Measurements from ENCODE around the gene PLEKHA6.
A peak's percentile ranks its signal among the peaks of the same experiment; 100 is the strongest.
"Not testable (repeated sequence)": the region's sequence is repeated elsewhere in the genome, so short reads cannot be mapped to it uniquely, and the experiment has no call there.

PLEKHA6 gene

DNA sequence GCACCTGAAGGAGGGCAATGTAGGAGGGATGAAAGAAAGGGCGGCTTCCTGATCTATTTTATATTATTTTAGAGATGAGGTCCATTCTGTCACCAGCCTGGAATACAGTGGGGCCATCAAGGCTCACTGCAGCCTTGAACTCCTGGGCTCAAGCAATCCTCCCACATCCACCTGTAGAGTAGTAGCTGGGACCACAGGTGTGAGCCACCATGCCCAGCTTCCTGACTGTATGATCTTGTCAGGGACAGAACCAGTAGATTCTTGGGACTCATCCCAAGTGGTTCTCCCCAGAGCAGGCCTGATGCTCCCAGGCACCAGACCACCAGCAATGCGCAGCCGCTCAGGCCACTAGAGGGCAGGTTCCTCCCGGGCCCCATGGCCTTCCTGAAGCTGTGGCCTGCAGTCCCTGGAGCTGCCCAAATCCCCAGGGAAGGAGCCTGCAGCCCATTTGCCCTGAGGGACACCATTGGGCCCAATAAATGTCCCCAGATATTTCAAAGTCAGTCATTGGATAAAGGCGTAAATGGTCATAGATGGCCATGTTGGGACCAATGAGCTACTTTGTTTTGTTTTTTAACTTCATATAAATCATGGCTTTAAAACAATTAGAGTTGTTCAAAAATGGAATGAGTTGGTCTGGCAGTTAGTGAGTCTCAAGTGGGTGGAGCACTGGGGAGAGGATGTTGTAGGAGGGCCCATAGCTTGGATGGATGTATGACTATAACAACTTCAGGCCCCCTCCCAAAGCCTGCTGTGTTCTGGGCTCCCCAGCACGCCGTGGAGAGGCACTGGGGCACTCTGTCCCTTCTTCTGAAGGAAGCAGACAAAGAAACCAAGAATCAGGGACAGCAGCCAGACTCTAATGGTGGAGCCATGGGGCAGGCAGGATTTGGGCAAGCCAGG lies 101.3 kb downstream of the PLEKHA6 start:
- DNase-seq, result peak; percentile 52

DNA sequence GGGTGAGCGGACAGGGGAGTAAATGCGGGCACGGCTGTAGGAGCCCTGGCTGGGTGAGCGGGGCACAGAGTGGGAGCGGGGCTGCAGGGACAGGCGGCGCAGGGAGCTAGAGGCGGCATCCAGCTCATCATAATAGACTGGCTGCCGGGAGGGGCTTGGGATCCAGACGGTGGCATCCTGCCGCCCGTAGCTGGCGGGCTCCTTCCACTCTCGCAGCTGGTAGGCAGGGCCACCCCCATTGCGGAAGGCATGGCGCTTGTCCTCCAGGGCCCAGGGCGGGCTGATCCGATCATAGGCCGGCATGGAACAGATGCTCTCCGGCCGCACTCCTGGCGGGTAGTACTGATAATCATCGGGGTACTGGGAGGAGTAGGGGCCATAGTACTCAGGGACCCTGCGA lies 102.3 kb downstream of the PLEKHA6 start:
- DNase-seq, result no peak

DNA sequence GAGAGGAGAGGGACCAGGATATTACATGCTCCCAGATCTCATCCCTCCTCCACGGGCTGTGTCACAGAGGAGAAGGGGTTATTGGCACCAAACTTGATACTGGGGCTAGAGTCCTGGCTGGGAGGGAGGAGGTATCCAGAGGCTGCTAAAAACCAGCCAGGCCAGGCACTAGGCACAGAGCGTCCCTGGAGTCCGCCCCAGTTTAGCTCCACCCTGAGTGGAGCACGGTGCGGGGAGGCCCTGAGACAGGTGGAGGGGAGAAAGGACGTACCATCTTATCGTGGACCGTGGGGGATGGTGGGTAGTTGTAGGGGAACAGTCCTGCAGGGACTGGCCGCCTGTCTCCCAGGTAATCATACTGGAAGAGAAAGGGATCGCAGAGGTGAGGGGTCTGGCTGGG lies 103.2 kb downstream of the PLEKHA6 start:
- no peak for DNase-seq

DNA sequence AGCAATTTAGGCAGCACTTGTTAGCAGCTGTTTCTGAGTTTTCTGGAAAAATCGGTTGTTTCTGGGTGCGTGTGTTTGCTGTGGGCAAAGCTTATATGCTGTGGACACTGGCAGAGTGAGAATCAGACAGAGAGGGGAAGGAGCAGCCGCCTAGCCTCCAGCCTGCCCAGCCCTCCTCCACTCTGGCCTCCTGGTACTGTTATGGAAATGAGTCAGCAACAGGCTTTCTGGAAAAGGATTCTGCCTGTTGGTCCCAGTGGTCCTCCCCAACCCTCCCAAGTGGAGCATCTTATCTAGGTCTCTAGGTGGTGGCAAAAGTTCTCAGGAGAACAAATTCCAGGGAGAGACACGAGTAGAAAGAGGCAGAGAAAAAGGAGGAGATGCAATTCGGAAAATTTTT lies 103.8 kb downstream of the PLEKHA6 start:
- no peak for DNase-seq

DNA sequence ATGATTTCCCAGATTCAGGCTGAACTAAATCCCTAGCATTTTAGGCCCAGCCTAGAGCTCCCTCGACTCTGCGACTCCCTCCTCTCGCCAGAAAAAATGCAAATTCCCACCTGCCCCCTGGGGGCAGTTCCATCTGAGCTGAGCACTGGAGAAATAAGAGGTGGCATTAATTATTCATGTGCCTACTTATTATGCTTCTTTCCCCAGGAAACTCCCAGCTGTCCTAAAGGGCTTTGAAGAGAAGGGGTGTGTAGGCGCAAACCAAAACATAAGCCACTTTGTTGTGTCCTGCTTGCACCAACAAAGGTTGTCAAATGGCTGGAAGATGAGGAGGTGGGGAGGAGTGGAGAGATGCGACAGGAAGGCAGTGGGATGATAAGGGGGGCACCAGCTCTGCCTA lies 104.5 kb downstream of the PLEKHA6 start:
- peak; percentile 18 for DNase-seq

DNA sequence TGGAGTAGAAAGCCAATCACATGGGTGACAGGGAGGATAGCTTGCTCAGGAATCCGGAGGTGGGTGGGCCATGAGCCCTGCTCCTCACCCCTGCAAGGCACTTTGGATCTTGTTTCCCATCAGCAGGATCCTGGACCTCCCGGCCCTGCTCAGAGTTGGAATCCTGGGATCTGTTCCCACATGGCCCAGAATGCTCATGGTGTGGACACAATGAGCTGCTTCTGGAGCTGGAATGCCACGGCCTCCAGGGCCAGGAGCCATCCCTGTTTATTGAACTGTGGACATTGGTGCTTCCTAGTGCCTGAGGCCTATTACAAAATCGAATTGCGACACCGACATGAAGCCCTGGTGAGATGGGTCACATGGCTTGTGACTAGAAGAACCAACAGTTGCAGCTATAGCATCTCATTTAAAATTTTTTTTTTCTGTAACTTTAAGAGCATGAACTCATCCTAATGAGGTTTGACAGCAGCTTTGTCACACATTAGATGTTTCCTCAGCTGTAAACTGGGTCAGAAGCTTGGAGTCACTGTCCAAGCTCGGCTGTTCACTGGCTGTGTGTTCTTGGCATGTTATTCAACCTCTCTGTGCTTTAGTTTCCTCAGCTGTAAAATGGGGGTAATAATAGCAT lies 105.6 kb downstream of the PLEKHA6 start:
- no peak for DNase-seq

DNA sequence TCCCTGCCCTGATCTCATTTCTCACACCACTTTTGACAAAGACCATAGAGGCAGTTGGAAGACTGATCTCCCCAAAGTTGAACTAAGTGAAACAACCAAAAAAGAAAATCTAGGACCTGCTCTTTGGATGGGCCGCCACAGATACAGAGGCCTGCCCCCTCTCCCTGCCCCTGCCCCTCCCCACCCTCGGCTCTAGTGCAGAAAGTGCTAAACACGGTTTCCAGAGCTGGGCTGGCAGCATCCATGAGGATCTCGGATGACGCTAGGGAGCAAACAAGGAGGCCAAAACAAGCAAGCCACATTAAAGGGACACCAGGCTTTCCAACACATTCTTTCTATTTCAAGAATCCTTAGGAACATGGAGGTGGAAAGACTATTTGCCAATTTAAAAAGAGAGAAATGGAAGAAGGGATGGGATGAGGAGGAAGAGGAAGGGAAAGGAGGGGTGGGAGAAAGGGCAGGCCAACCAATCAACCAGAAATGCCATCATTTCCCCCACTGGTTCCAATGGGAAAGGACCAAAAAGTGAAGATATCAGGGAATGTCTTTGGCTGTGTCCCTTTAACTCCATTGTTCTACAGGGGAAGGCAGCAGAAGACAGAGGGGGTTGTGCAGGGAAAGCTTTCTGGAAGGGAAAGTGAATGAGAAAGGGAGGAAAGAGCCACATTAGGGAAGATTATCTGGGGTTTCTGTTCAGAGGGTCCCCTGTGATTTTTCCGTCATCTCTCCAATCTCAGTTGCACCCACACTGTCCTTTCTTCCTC lies 107.6 kb downstream of the PLEKHA6 start:
- DNase-seq, result no peak

DNA sequence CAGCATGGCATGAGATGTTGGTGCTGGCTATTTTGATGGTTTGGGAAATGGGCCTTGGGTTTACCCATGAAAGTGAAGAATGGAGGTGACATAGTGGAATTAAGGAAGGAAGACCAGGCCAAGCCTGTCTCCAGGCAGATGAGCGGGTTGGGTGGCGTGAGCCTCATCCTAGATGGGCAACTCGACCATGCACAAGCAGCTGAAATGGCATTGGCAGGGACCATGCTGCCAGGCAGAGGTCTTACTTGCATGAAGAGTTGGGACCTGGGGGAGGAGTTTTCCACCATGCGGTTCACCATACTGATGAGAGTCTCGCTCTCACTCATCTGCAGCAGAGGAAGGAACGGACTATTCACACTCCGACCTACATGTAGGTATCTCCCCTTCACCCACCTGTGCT lies 108.4 kb downstream of the PLEKHA6 start:
- no peak for DNase-seq

DNA sequence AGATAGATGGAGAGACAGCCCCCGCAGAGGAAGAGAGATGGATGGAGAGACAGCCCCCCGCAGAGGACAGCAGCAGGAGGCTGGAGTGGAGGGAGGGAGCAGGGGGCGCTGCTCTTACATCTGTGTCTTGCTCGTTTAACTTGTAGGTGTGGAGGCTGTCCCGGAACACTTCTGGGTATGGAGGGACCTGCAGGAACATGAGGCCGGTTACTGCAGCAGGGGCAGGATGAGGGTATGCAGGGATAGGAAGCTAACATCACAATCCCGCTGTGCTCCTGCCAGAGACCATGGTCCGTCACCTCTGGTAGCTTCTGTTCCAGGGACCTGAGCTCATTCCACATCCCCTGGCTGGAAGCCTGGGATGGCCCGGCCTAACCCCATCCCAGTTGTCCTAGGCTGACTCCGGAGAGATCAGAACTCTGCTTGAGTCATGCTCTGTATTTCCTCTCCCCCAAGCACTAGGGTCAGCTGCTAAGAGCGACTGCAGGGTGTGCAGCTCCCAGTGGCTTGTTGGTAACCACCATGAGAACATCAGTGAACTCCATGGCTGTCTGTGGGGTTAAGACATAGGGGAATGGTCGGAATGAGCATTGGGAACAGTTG lies 109.2 kb downstream of the PLEKHA6 start:
- no peak for DNase-seq

DNA sequence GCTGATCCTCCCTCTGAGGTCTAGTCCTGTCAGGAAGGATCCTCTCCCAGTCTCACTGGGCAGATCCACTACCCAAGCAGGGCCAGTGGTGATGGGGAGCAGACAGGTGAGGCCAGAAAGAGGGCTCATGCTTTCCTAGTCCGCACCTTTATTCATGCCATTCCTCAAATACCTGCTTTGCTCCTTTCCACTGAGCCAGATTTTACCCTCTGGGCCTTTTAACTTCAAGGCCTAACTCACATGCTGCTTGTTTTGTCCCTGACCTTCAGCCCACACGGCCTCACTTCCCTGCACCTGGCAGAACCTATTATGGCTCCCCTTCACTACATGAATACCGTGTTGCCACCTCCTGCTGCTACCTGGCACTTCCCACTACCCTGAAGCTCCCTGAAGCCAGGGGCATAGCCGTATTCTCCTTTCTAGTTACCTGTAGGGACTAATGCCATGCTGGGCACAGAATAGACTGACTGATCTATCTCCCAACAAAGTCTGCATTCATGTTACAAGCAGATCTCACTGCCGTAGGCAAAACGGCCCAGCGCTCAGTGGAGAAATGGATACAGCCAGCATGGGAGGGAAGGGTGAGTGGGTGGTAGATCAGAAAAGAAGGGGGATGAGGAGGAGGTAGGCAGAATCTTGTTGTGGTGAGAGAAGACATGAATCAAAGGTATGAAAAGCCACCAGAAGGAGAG lies 109.8 kb downstream of the PLEKHA6 start:
- DNase-seq, result no peak

DNA sequence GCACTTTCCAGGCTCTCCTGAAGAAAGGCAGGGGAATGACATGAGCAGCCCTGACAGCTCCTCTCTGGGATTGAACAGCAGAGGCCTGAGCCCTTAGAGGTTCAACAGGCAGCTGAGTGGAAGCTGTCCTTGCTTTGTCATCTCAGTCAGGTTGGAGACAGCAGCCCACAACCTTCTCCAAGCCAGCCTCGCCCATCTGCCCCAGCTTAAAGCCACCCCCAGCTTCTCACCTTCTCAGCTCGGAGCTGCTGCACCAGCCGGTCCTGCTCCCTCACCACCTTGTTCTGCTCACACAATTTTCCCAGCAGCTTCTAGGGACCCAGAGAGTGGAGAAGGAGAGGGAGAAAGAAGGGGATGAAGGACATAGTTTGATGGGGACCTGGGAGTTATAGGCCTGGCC lies 110.8 kb downstream of the PLEKHA6 start:
- no peak for DNase-seq

DNA sequence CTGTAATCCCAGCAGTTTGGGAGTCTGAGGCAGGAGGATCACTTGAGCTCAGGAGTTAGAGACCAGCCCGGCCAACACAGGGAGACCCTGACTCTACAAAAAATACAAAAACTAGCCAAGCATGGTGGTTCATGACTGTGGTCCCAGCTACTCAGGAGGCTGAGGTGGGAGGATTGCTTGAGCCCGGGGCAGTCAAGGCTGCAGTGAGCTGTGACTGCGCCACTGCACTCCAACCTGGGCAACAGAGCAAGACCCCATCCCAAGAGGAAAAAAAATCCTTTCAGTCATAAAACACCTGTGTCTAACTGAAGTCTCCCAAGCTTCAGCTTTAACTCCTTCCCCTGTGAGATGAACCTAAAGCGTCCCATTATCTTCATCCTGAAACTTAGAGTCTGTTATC lies 112.9 kb downstream of the PLEKHA6 start:
- DNase-seq, result no peak

DNA sequence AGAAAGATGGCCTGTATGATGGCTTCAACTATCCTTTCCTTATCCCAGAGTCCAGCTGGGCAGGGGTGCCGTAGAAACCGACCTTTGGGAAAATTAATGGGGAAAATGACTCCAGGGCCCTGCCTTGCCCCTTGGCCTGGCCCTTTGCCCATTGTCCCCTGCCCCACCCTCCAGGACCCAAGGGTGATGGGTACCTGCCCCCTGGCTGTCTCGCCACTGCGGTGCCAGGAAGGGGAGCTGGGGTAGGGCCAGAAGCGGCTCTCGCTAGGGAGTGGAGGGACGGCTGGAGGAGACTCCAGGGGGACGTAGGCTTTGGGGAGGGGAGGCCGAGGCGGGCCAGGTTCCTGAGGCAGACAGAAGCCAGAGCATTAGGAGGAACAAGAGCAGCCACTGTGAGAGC lies 116.8 kb downstream of the PLEKHA6 start:
- DNase-seq, result no peak

DNA sequence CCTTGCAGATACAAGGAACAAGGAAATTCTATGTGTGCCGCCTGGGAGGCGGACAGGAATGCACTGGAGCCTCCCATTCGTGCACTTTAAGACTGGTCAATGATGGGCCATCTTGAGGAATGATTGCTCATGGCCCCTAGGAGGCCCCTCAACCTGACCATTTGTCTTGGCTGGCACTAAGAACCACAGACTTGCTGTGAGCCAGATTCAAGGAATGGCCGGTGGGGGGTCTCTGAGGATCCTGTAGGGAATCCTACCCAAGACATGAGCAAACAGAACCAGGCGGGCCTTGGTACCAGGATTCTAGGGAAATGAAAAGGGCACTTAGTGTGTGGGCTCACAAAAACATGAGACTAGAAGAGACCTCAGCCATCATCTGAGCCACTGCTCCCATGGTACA lies 117.8 kb downstream of the PLEKHA6 start:
- DNase-seq, result no peak

DNA sequence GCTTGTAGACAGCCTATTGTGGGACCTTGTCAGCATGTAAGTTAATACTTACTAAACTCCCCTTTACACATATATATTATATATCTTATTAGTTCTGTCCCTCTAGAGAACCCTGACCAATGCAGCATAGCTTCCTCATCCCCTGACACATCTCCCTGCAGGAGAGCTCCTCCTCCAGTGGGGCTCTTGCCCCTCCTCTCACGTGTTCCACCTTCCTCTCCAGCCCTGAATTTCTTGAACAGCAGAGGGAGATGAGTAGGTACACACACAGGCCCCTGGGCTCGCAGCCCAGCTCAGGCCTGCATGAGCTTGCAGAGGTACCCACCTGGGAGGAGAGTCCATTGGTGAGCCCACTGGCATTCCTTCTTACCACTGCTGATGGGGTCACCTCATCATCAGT lies 118.7 kb downstream of the PLEKHA6 start:
- DNase-seq, result no peak

DNA sequence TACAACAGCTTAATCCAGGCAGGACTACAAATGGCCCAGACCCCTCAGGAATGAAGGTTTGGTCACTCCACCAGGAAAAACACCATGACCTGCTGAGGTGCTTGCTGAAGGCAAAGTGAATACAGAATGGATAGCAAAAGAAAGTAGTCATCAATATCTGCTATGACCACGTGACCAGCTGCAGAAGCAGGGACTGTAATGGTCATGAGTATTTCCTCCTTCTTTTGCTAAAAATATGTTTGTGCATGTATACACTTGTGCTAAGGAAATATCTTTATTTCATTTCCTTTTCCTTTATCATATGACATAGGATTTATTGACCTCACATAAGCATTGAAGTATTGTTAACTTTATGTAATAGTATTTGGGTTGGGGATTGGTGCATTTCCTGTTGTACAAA lies 119.5 kb downstream of the PLEKHA6 start:
- no peak for DNase-seq

DNA sequence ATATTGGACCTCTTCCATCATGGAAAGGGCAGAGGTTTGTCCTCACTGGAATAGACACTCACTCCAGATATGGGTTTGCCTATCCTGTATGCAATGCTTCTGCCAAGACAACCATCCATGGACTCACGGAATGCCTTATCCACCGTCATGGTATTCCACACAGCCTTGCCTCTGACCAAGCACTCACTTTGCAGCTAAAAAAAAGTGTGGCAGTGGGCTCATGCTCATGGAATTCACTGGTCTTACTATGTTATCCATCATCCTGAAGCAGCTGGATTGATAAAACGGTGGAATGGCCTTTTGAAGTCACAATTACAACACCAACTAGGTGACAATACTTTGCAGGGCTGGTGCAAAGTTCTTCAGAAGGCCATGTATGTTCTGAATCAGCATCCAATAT lies 120.3 kb downstream of the PLEKHA6 start:
- not testable (repeated sequence) for DNase-seq

DNA sequence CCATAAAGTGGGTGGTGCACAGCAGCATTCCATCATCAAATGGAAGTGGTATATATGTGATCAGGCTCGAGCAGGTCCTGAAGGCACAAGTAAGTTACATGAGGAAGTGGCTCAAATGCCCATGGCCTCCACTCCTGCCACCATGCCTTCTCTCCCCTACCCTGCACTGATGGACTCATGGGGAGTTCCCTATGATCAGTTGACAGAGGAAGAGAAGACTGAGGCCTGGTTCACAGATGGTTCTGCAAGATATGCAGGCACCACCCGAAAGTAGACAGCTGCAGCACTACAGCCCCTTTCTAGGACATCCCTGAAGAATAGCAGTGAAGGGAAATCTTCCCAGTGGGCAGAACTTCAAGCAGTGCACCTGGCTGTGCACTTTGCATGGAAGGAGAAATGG lies 121.2 kb downstream of the PLEKHA6 start:
- DNase-seq, result not testable (repeated sequence)

DNA sequence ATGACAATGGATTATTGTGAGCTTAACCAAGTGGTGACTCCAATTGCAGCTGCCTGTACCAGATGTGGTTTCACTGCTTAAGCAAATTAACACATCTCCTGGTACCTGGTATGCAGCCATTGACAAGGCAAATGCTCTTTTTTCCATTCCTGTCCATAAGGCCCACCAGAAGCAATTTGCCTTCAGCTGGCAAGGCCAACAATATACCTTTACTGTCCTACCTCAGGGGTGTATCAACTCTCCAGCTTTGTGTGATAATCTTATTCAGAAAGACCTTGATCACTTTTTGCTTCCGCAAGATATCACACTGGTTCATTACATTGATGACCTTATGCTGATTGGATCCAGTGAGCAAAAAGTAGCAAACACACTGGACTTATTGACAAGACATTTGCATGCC lies 122.2 kb downstream of the PLEKHA6 start:
- not testable (repeated sequence) for DNase-seq

DNA sequence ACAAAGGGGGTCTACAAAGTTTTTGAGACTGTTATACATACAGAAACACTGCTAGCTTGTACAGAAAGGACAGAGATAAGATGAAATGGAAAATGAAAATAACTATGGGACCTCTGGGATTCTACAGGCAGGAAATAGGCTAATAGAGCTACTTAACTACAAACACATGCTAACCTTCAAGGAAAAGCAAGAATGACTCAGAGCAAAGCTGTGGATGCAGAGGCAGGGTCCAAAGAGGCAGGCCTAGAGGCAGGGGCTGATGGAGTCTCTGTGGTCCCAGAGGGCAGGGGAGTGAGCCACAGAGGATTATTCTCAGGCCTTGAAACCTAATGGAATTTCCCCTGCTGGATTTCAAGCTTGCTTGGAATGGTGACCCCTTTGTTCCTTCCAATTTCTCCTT lies 127.2 kb downstream of the PLEKHA6 start:
- DNase-seq, result no peak

DNA sequence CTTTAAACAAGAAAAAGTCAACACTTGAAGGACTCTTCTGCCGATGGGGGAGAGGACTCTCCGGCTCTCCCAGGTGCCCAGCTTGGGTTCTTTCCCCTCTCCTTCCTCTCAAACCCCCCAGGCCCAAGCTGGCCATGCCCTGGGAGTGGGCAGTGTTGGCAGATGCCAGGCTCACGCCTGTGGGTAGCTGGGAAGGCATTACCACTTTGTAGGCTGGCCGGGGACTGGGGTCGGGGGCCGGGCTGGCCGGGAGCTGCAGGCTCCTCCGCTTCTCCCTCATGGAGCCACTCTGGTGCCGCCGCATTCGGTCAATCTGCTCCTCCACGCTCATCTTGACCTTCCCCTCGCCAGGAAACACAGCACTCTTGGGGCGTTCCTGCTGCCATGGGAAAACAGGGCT lies 129.5 kb downstream of the PLEKHA6 start:
- no peak for DNase-seq

DNA sequence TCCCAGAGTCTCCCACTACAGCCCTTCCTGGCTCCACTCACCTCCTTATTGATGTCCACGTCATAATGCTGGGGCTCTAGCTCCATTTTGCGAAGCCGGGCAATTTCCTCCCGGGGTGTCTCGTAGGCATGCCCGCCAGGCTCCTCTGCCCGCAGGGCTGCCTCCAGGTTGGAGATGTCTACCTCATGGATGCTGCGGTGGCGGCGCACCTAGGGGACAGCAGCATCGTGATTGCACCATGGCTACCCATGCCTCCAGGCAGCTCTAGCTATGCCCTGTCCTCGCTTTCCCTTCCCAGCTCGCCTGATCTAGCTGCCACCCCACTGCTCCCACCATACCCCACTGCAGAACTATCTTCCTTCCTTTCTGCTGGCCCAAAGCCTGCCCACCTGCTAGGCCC lies 130.8 kb downstream of the PLEKHA6 start:
- DNase-seq, result no peak

Data from NCI-H2107 (cell line).